HG03045 (cell line): Measurements from ENCODE around the gene LACTB.
"Not testable (repeated sequence)": the region's sequence is repeated elsewhere in the genome, so short reads cannot be mapped to it uniquely, and the experiment has no call there.

Experiments
- ATAC-seq: cut with Tn5 transposase; IDR thresholded peaks from one replicate; pipeline ENCODE4 v1.9.1; 2021; ENCODE audit warnings: mild to moderate bottlenecking, moderate library complexity; ENCODE audit not compliant: unreplicated experiment

Gene LACTB

GRCh38 chr15:63089260-63090043, 32.2 kb upstream of the LACTB start:
- ATAC-seq: no peak

GRCh38 chr15:63090472-63090871, 31.2 kb upstream of the LACTB start:
- no peak for ATAC-seq

- ATAC-seq: no peak
Observed at GRCh38 chr15:63090887-63091286, 30.8 kb upstream of the LACTB start.

- ATAC-seq: no peak
Observed at GRCh38 chr15:63091679-63092446, 29.8 kb upstream of the LACTB start.

GRCh38 chr15:63093486-63094205, 28.0 kb upstream of the LACTB start:
- ATAC-seq: no peak

- no peak for ATAC-seq
Observed at GRCh38 chr15:63094495-63094931, 27.1 kb upstream of the LACTB start.

- ATAC-seq: no peak
Observed at GRCh38 chr15:63096178-63096577, 25.5 kb upstream of the LACTB start.

- ATAC-seq: not testable (repeated sequence)
Observed at GRCh38 chr15:63098901-63099300, 22.8 kb upstream of the LACTB start.

GRCh38 chr15:63099581-63099980, 22.1 kb upstream of the LACTB start:
- not testable (repeated sequence) for ATAC-seq

- ATAC-seq: no peak
Observed at GRCh38 chr15:63103416-63103815, 18.2 kb upstream of the LACTB start.

- no peak for ATAC-seq
Observed at GRCh38 chr15:63104727-63105126, 16.9 kb upstream of the LACTB start.

- not testable (repeated sequence) for ATAC-seq
Observed at GRCh38 chr15:63105354-63105753, 16.3 kb upstream of the LACTB start.

GRCh38 chr15:63107895-63108546, 13.6 kb upstream of the LACTB start:
- ATAC-seq: no peak

GRCh38 chr15:63109498-63109897, 12.2 kb upstream of the LACTB start:
- ATAC-seq: no peak

- ATAC-seq: no peak
Observed at GRCh38 chr15:63109920-63110319, 11.7 kb upstream of the LACTB start.

- no peak for ATAC-seq
Observed at GRCh38 chr15:63110428-63111026, 11.1 kb upstream of the LACTB start.

GRCh38 chr15:63111481-63111880, 10.2 kb upstream of the LACTB start:
- no peak for ATAC-seq

GRCh38 chr15:63112871-63113270, 8.8 kb upstream of the LACTB start:
- no peak for ATAC-seq

- ATAC-seq: no peak
Observed at GRCh38 chr15:63114465-63114864, 7.2 kb upstream of the LACTB start.

- ATAC-seq: no peak
Observed at GRCh38 chr15:63118854-63119253, 2.8 kb upstream of the LACTB start.
